WI38 (cell line): ENCODE results near the gene VWA1.

ENCODE experiments used
- H3K4me3 ChIP-seq: 2 replicates; pipeline ENCODE4 v1.5.1; 2011; ENCODE audit warnings: low read depth, mild to moderate bottlenecking, control low read depth, low read length
- CTCF ChIP-seq: IDR thresholded peaks from 2 replicates; pipeline ENCODE4 v1.5.1; 2012; ENCODE audit warnings: low read depth, mild to moderate bottlenecking, control low read depth, low read length

The VWA1 gene

DNA sequence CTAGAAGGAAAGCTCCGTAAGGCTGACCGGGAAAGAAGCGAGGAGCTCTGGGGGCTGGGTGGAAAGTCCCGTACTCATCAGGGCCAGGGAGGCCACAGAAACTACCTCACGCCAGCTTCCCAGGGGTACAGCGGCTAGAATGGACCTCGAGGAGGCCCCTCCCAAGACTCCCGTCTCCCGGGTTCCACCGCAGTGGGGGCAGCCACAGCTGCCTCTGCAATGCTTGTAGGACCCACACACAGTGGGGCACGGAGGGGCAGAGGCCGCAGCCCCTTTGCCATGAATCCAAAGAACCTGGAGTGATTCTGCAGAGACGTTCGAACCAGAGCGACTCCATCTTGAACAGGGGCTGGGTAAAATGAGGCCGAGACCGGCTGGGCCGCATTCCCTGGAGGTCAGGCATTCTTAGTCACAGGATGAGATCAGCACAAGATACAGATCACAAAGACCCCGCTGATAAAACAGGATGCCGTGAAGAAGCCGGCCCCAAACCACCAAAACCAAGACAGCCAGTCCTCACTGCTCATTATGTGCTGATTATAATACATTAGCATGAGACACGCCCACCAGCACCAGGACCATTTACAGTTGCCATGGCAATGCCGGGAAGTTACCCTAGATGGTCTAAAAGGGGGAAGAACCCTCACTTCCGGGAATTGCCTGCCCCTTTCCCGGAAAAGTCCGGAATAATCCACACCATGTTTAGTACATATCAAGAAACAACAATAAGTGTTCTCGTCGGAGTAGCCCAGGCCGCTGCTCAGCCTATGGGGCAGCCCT is 12.8 kb upstream of the VWA1 start:
- TF ChIP-seq CTCF = no peak
- no peak overlapping the region for H3K4me3 ChIP-seq

- no peak for TF ChIP-seq CTCF
- H3K4me3 ChIP-seq = no peak overlapping the region
These were observed 12.3 kb upstream of the VWA1 start for GRCh38 chr1:1423245-1423597.

- H3K4me3 ChIP-seq = no peak overlapping the region
- no peak for TF ChIP-seq CTCF
These were observed 10.8 kb upstream of the VWA1 start for GRCh38 chr1:1424707-1425106.

DNA sequence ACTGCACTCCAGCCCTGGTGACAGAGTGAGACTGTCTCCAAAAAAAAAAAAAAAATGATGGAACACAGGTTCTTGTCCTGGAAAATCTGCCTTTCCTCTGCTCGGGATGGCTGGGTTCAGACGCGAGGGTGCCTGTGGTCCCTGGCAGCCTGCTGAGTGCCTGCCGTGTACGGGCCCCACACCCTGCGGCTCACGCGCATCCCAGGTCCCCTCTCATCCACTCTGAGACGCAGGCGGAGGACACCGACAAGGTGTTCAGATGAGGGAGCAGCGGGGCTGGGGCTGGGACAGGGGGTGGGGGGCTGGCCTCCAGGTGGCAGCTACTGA is 10.1 kb upstream of the VWA1 start:
- TF ChIP-seq CTCF = no peak
- H3K4me3 ChIP-seq = no peak overlapping the region

- no peak for TF ChIP-seq CTCF
- H3K4me3 ChIP-seq = no peak overlapping the region
These were observed 9.6 kb upstream of the VWA1 start for GRCh38 chr1:1425753-1426495.

DNA sequence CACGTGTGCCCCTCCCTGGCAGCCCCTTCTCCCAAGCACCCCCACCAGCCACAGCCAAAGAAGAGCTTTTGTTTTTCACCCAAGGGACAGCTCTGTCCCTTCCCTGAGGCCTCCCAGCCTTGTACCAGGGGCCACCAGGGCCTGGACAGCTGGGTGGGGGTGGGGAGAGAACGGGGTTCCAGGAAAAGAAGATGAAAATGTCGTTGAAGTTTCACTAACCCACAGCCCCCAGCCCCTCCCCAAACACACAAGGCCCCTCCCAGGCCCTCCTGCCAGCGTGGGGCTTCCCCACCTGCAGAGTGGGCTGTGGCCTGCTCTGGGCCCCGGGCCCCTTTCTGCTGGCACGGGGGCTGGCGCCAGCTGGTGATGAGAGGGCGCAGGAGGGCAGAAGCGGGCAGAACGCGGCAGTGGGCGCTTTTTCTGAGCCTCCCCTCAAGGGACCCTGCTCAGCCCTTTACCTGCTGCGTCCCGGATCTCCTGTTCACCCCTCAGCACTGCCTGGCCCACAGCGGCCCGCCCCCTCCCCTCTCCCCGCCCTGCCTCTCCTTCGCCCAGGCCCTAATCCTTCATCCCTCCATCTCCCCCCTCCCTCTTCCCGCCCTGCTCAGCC is 8.9 kb upstream of the VWA1 start:
- H3K4me3 ChIP-seq = no peak overlapping the region
- TF ChIP-seq CTCF = no peak
